ENCODE data around the gene LBX1. TPM values are rescaled to one million over a fixed set of nuclear protein-coding genes. Genes with fewer than 3 reads are reported as not detected.
A peak's percentile ranks its signal among the peaks of the same experiment; 100 is the strongest.

The LBX1 gene
- total RNA-seq, 6 experiments from 2014 or later = not detected

GRCh38 chr10:101250136-101250535, 20.9 kb upstream of the LBX1 start:
- TF ChIP-seq CTCF (IDR thresholded peaks at IDR 0.05) (no peak), POLR2A (IDR thresholded peaks at IDR 0.05) (no peak)
- Histone ChIP-seq H3K4me1 (no peaks in the 10 kb centered on the region), H3K36me3 (no peaks in the 10 kb centered on the region), H3K9me3 (no peaks in the 10 kb centered on the region), H3K4me3 (no peak overlapping the region), H3K27ac (no peak overlapping the region), H3K27me3 (no peaks in the 10 kb centered on the region)
- ATAC-seq (no peak), DNase-seq (no peak)
- intact Hi-C loops (cut with DNase I) = no loop called here
- 76% methylated on average over 4 of the region's 7 CpGs for WGBS (ENCODE audit: insufficient coverage, low coverage, low lambda C conversion rate, missing lambda C conversion rate)

GRCh38 chr10:101249171-101249581, 19.9 kb upstream of the LBX1 start:
- no peak overlapping the region for H3K27ac ChIP-seq
- H3K9me3 ChIP-seq = no peaks in the 10 kb centered on the region
- ATAC-seq (peak in 1 of 4 donors; percentile 19), DNase-seq (no peak)
- no peaks in the 10 kb centered on the region for H3K27me3 ChIP-seq
- H3K36me3 ChIP-seq = no peaks in the 10 kb centered on the region
- H3K4me3 ChIP-seq = no peak overlapping the region
- 34% methylated on average over 11 of the region's 15 CpGs for WGBS (ENCODE audit: insufficient coverage, low coverage, low lambda C conversion rate, missing lambda C conversion rate)
- intact Hi-C loops (cut with DNase I) = no loop called here
- H3K4me1 ChIP-seq = no peaks in the 10 kb centered on the region
- no peak for TF ChIP-seq POLR2A (IDR thresholded peaks at IDR 0.05)
- no peak for TF ChIP-seq CTCF (IDR thresholded peaks at IDR 0.05)

- 59% methylated on average over 2 of the region's 2 CpGs for WGBS (ENCODE audit: insufficient coverage, low coverage, low lambda C conversion rate, missing lambda C conversion rate)
Measured at GRCh38 chr10:101246639-101247038, 17.4 kb upstream of the LBX1 start.

GRCh38 chr10:101244321-101245050, 15.2 kb upstream of the LBX1 start:
- Histone ChIP-seq H3K4me3 (no peak overlapping the region), H3K27ac (no peak overlapping the region), H3K9me3 (no peaks in the 10 kb centered on the region), H3K4me1 (no peaks in the 10 kb centered on the region), H3K36me3 (no peaks in the 10 kb centered on the region), H3K27me3 (no peaks in the 10 kb centered on the region)
- intact Hi-C loops (cut with DNase I) = no loop called here
- TF ChIP-seq CTCF (IDR thresholded peaks at IDR 0.05) (no peak), POLR2A (IDR thresholded peaks at IDR 0.05) (no peak)
- DNase-seq (no peak), ATAC-seq (no peak)
- 43% methylated on average over 9 of the region's 9 CpGs for WGBS (ENCODE audit: insufficient coverage, low coverage, low lambda C conversion rate, missing lambda C conversion rate)

More at GRCh38 chr10:101246639-101247038, 17.4 kb upstream of the LBX1 start:
- TF ChIP-seq POLR2A (IDR thresholded peaks at IDR 0.05) (no peak), CTCF (IDR thresholded peaks at IDR 0.05) (no peak)
- ATAC-seq (no peak), DNase-seq (no peak)
- Histone ChIP-seq H3K9me3 (no peaks in the 10 kb centered on the region), H3K4me1 (no peaks in the 10 kb centered on the region), H3K36me3 (no peaks in the 10 kb centered on the region), H3K27ac (no peak overlapping the region), H3K4me3 (no peak overlapping the region), H3K27me3 (no peaks in the 10 kb centered on the region)
- intact Hi-C loops (cut with DNase I) = no loop called here
